Measurements from ENCODE around the gene PTDSS2. TPM values are rescaled to one million over a fixed set of nuclear protein-coding genes. Genes with fewer than 3 reads are reported as not detected.
A peak's percentile ranks its signal among the peaks of the same experiment; 100 is the strongest.

Gene PTDSS2
- total and polyA plus RNA-seq, 2 donors from 2014 or later = 28.5 to 37.7 TPM

- Histone ChIP-seq H3K4me1 (ENCODE audit: control insufficient read depth in 2 of 3, insufficient read depth in 2 of 3, low read depth in 1 of 3, low read length in 3 of 3) (peaks cover 0 to 23% (median 4%) of the 10 kb centered on the region in 3 donors), H3K9me3 (ENCODE audit: control insufficient read depth in 2 of 3, insufficient read depth in 1 of 3, low read length in 3 of 3) (no peaks in the 10 kb centered on the region), H3K9ac (ENCODE audit: low read length in 3 of 3) (no peak overlapping the region), H3K36me3 (ENCODE audit: control insufficient read depth in 2 of 3, insufficient read depth in 3 of 3, low read length in 3 of 3) (no peaks in the 10 kb centered on the region), H3K4me3 (ENCODE audit: low read length in 3 of 3) (peak overlapping the region in 1 of 3 donors; percentile 67), H3K27ac (ENCODE audit: low read depth in 2 of 2, low read length in 2 of 2) (no peak overlapping the region), H3K27me3 (ENCODE audit: control insufficient read depth, insufficient read depth, low read length) (no peaks in the 10 kb centered on the region)
- intact Hi-C loops (cut with DNase I) = no loop called here
- FAIRE-seq = no peak
- DNase-seq = no peak
- no peak for TF ChIP-seq CTCF (IDR thresholded peaks at IDR 0.05; ENCODE audit: borderline replicate concordance, extremely low read depth, insufficient read depth)
These were observed 85.1 kb downstream of the PTDSS2 start for GRCh38 chr11:535210-535518.

GRCh38 chr11:535519-536454 lies 85.7 kb downstream of the PTDSS2 start, which contains the start of gene HRAS:
Gene HRAS (minus strand): TSS chr11:535576.
- Histone ChIP-seq H3K27ac (ENCODE audit: low read depth in 2 of 2, low read length in 2 of 2) (peak within 1 kb of the TSS; percentile 60 to 63), H3K27me3 (ENCODE audit: control insufficient read depth, insufficient read depth, low read length) (no peaks in the 10 kb centered on the region), H3K4me1 (ENCODE audit: control insufficient read depth in 2 of 3, insufficient read depth in 2 of 3, low read depth in 1 of 3, low read length in 3 of 3) (peaks cover 0 to 23% (median 4%) of the 10 kb centered on the region in 3 donors), H3K9me3 (ENCODE audit: control insufficient read depth in 2 of 3, insufficient read depth in 1 of 3, low read length in 3 of 3) (no peaks in the 10 kb centered on the region), H3K36me3 (ENCODE audit: control insufficient read depth in 2 of 3, insufficient read depth in 3 of 3, low read length in 3 of 3) (no peaks in the 10 kb centered on the region), H3K4me3 (ENCODE audit: low read length in 3 of 3) (peak within 1 kb of the TSS; percentile 26 to 67 (median 50)), H3K9ac (ENCODE audit: low read length in 3 of 3) (peak within 1 kb of the TSS in 2 of 3 donors; percentile 71 to 73)
- DNase-seq = peak; percentile 96 to 99 (median 97)
- intact Hi-C loops (cut with DNase I) = no loop called here
- no peak for TF ChIP-seq CTCF (IDR thresholded peaks at IDR 0.05; ENCODE audit: borderline replicate concordance, extremely low read depth, insufficient read depth)
- no peak for FAIRE-seq

- FAIRE-seq = no peak
- Histone ChIP-seq H3K4me3 (ENCODE audit: low read length in 3 of 3) (peak within 1 kb of the TSS in 2 of 3 donors; percentile 2 to 40), H3K9me3 (ENCODE audit: control insufficient read depth in 2 of 3, insufficient read depth in 1 of 3, low read length in 3 of 3) (no peaks in the 10 kb centered on the region), H3K36me3 (ENCODE audit: control insufficient read depth in 2 of 3, insufficient read depth in 3 of 3, low read length in 3 of 3) (no peaks in the 10 kb centered on the region), H3K4me1 (ENCODE audit: control insufficient read depth in 2 of 3, insufficient read depth in 2 of 3, low read depth in 1 of 3, low read length in 3 of 3) (peaks cover 0 to 23% (median 4%) of the 10 kb centered on the region in 3 donors), H3K9ac (ENCODE audit: low read length in 3 of 3) (no peak within 1 kb of the TSS), H3K27ac (ENCODE audit: low read depth in 2 of 2, low read length in 2 of 2) (peak within 1 kb of the TSS; percentile 61 to 67), H3K27me3 (ENCODE audit: control insufficient read depth, insufficient read depth, low read length) (no peaks in the 10 kb centered on the region)
- no peak for TF ChIP-seq CTCF (IDR thresholded peaks at IDR 0.05; ENCODE audit: borderline replicate concordance, extremely low read depth, insufficient read depth)
- intact Hi-C loops (cut with DNase I) = no loop called here
- peak; percentile 88 to 97 (median 93) for DNase-seq
These were observed 87.0 kb downstream of the PTDSS2 start, which contains the start of gene LRRC56 for GRCh38 chr11:536841-537621. Gene LRRC56 (plus strand): TSS chr11:537527. CDS start chr11:540685, 3,158 bp downstream.
